Measurements from ENCODE around the gene COL8A1. TPM values are rescaled to one million over a fixed set of nuclear protein-coding genes. Genes with fewer than 3 reads are reported as not detected.

COL8A1 gene
- total RNA-seq, 1 experiment from 2014 or later: 8.1 TPM

DNA sequence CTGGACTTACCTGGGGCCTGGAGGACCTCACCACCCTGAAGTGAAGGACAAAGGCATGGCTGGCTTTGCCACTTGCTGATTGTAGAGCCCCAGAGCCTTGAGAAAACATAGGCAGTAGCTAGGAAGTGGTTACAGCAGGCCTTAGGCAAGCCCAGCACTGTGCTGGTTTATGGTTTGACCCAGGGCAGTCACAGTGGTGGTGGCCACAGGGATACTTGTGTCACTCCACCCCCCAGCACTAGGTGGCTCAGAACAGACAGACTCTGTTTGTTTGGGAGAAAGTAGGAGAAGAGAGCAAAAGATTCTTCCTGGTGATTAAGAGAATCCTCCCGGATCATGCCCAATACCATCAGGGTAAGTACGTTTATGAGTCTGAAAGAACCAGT lies 13.2 kb upstream of the COL8A1 start:
- peaks cover 17% of the 10 kb centered on the region for H3K4me1 ChIP-seq (replicated peaks; ENCODE audit: insufficient read depth)

DNA sequence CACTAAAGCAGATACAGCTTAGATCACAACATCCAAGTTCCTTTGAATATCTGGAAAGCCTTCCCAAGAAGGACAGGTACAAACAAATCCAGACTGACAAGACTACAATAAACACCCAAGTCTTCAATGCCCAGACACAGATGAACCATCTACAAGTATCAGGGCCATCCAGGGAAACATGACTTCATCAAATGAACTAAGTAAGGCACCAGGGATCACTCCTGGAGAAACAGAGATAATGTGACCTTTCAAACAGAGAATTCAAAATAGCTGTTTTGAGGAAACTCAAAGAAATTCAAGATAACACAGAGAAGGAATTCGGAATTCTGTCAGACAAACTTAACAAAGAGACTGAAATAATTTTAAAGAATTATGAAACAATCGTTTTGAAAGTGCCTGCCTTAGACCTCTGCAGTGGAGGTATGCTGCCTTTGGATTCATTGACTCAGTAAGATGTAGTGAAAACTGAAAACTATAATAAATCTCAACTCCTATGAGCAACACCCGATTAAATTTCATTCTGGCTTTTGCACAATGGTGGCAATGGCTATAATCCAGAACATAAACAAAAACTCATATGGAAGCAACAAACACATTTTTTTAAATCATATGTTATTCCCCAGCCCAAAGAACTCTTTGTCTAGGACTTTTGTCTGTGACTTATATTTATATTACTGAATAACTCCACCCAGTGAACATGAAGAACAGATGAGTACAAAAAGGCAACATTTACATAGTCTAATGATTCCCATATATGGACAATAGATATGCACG lies 12.6 kb upstream of the COL8A1 start:
- DNase-seq: no peak
- Histone ChIP-seq H3K79me2 (ENCODE audit: low read depth) (no peaks in the 10 kb centered on the region), H3K4me3 (no peak overlapping the region), H3K4me2 (no peak overlapping the region), H4K20me1 (ENCODE audit: insufficient read depth) (no peaks in the 10 kb centered on the region), H3K4me1 (replicated peaks; ENCODE audit: insufficient read depth) (peaks cover 23% of the 10 kb centered on the region), H3F3A (ENCODE audit: insufficient read depth, low read depth) (no peaks in the 10 kb centered on the region), H2AFZ (no peak overlapping the region), H3K9me3 (ENCODE audit: insufficient read depth, low read depth) (no peaks in the 10 kb centered on the region), H3K27ac (no peak overlapping the region), H3K27me3 (ENCODE audit: insufficient read depth, low read depth) (no peaks in the 10 kb centered on the region), H3K36me3 (ENCODE audit: low read depth) (no peaks in the 10 kb centered on the region), H3K9me2 (ENCODE audit: insufficient read depth) (0 out of 2 replicates have a peak, but pooled peaks cover 3% of the 10 kb centered on the region)
- ChIA-PET POLR2A (ENCODE audit: unreplicated experiment) (no interaction called here), CTCF (no interaction called here)
- TF ChIP-seq EZH2 (IDR thresholded peaks at IDR 0.05; ENCODE audit: low read depth): no peak
- TF ChIP-seq, protein P1, sequence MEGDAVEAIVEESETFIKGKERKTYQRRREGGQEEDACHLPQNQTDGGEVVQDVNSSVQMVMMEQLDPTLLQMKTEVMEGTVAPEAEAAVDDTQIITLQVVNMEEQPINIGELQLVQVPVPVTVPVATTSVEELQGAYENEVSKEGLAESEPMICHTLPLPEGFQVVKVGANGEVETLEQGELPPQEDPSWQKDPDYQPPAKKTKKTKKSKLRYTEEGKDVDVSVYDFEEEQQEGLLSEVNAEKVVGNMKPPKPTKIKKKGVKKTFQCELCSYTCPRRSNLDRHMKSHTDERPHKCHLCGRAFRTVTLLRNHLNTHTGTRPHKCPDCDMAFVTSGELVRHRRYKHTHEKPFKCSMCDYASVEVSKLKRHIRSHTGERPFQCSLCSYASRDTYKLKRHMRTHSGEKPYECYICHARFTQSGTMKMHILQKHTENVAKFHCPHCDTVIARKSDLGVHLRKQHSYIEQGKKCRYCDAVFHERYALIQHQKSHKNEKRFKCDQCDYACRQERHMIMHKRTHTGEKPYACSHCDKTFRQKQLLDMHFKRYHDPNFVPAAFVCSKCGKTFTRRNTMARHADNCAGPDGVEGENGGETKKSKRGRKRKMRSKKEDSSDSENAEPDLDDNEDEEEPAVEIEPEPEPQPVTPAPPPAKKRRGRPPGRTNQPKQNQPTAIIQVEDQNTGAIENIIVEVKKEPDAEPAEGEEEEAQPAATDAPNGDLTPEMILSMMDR (conservative IDR thresholded peaks at IDR 0.05): no peak
- intact Hi-C loops (cut with micrococcal nuclease; ENCODE audit: unreplicated experiment): no loop called here
- no TSS peak for BruUV-seq (replicated peaks)

More for the DNA sequence above, 13.2 kb upstream of the COL8A1 start:
- DNase-seq: no peak
- no peak overlapping the region for H3K4me3 ChIP-seq
- H3K4me2 ChIP-seq: no peak overlapping the region
- H3K79me2 ChIP-seq (ENCODE audit: low read depth): no peaks in the 10 kb centered on the region
- no peaks in the 10 kb centered on the region for H4K20me1 ChIP-seq (ENCODE audit: insufficient read depth)
- H3K9me3 ChIP-seq (ENCODE audit: insufficient read depth, low read depth): no peaks in the 10 kb centered on the region
- no peak overlapping the region for H2AFZ ChIP-seq
- POLR2A ChIA-PET (ENCODE audit: unreplicated experiment): no interaction called here
- no peaks in the 10 kb centered on the region for H3K27me3 ChIP-seq (ENCODE audit: insufficient read depth, low read depth)
- H3K27ac ChIP-seq: no peak overlapping the region
- TF ChIP-seq EZH2 (IDR thresholded peaks at IDR 0.05; ENCODE audit: low read depth): no peak
- TF ChIP-seq, protein P1 (conservative IDR thresholded peaks at IDR 0.05): no peak
- no TSS peak for BruUV-seq (replicated peaks)
- intact Hi-C loops (cut with micrococcal nuclease; ENCODE audit: unreplicated experiment): no loop called here
- H3K36me3 ChIP-seq (ENCODE audit: low read depth): no peaks in the 10 kb centered on the region
- no peaks in the 10 kb centered on the region for H3F3A ChIP-seq (ENCODE audit: insufficient read depth, low read depth)
- 0 out of 2 replicates have a peak, but pooled peaks cover 3% of the 10 kb centered on the region for H3K9me2 ChIP-seq (ENCODE audit: insufficient read depth)
- CTCF ChIA-PET: no interaction called here

DNA sequence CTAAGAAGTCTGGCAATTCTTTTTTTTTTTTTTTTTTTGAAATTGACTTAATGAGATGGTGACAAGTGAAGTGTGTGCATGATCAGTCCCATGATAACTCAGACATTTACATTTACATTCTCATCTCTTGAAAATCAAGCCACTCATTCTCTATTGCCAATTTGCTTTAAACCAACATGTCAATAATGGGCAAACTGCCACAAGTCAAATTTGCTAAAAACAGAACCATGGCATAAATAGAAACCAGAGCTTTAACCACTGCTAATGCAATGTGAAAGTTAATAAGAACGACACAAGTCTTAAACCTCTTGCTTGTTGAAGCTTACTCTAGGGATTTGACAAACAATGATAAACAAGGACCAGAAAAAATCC lies 12.0 kb upstream of the COL8A1 start:
- no peaks in the 10 kb centered on the region for H3K79me2 ChIP-seq (ENCODE audit: low read depth)
- peaks cover 28% of the 10 kb centered on the region for H3K4me1 ChIP-seq (replicated peaks; ENCODE audit: insufficient read depth)
- no peak overlapping the region for H3K27ac ChIP-seq
- DNase-seq: no peak
- no peaks in the 10 kb centered on the region for H3K27me3 ChIP-seq (ENCODE audit: insufficient read depth, low read depth)
- H4K20me1 ChIP-seq (ENCODE audit: insufficient read depth): no peaks in the 10 kb centered on the region
- TF ChIP-seq EZH2 (IDR thresholded peaks at IDR 0.05; ENCODE audit: low read depth): no peak
- TF ChIP-seq, protein P1 (conservative IDR thresholded peaks at IDR 0.05): no peak
- ChIA-PET CTCF (no interaction called here), POLR2A (ENCODE audit: unreplicated experiment) (no interaction called here)
- 0 out of 2 replicates have a peak, but pooled peaks cover 3% of the 10 kb centered on the region for H3K9me2 ChIP-seq (ENCODE audit: insufficient read depth)
- H3K9me3 ChIP-seq (ENCODE audit: insufficient read depth, low read depth): no peaks in the 10 kb centered on the region
- BruUV-seq (replicated peaks): no TSS peak
- no peak overlapping the region for H3K4me3 ChIP-seq
- intact Hi-C loops (cut with micrococcal nuclease; ENCODE audit: unreplicated experiment): no loop called here
- H3K36me3 ChIP-seq (ENCODE audit: low read depth): no peaks in the 10 kb centered on the region
- H2AFZ ChIP-seq: no peak overlapping the region
- no peaks in the 10 kb centered on the region for H3F3A ChIP-seq (ENCODE audit: insufficient read depth, low read depth)
- H3K4me2 ChIP-seq: no peak overlapping the region

Data from PC-9 (cell line).